Endothelial cell of umbilical vein (primary cell): Measurements from ENCODE around the gene CCDC183. TPM values are rescaled to one million over a fixed set of nuclear protein-coding genes. Genes with fewer than 3 reads are reported as not detected.
"Not testable (repeated sequence)": the region's sequence is repeated elsewhere in the genome, so short reads cannot be mapped to it uniquely, and the experiment has no call there.

Experiments used
- BruUV-seq: library from RNA; stranded (reverse); fragments of 400-500 nt; replicated peaks from 2 replicates; lab custom pipeline; 2021; lab: Mats Ljungman, UMichigan
- CTCF ChIA-PET: fragments of 300-600, 350-600 bp; sonication (Branson Sonifier 250); formaldehyde crosslinking; loops from one replicate; lab custom pipeline; 2021; ENCODE audit warnings: antibody characterized with exemption, inconsistent platforms; lab: Charles Lee
- POLR2A ChIA-PET: fragments of 300-600, 350-600 bp; sonication (Branson Sonifier 250); formaldehyde crosslinking; loops from one replicate; lab custom pipeline; 2021; ENCODE audit warnings: antibody characterized with exemption, inconsistent platforms; lab: Charles Lee
- DNase-seq: peaks from one replicate; pipeline ENCODE4 v3.0.0-alpha.2; 2011; ENCODE audit warnings: low read depth, low spot score
- FAIRE-seq: peaks from 2 replicates; lab custom pipeline; 2011; peaks lifted over from hg19 to GRCh38; lab: Jason Lieb, UNC
- H2AFZ ChIP-seq: 2 replicates; pipeline ENCODE4 v1.6.0; 2012; ENCODE audit warnings: low read depth, low read length, control low read depth, inconsistent platforms
- H3K27ac ChIP-seq: 2 replicates; pipeline ENCODE4 v1.5.1; 2011; ENCODE audit warnings: low read depth, mild to moderate bottlenecking, control low read depth, low read length, moderate library complexity; ENCODE audit not compliant: insufficient read depth
- H3K27me3 ChIP-seq, 2 experiments: 2 replicates each; pipeline versions ENCODE4 v1.6.0 to v1.6.1; 2011; ENCODE audit warnings: low read length in 2 of 2, mixed read lengths in 1 of 2; ENCODE audit not compliant: control insufficient read depth in 2 of 2, insufficient read depth in 2 of 2
- H3K36me3 ChIP-seq, 2 experiments: 2 replicates in 1 of 2; 3 replicates in 1 of 2; pipeline ENCODE4 v1.5.1; 2011; ENCODE audit warnings: low read length in 2 of 2, mild to moderate bottlenecking in 1 of 2, moderate library complexity in 1 of 2; ENCODE audit not compliant: control insufficient read depth in 2 of 2, insufficient read depth in 2 of 2; ENCODE audit errors: extremely low read depth in 1 of 2
- H3K4me1 ChIP-seq: 3 replicates; pipeline ENCODE4 v1.5.1; 2011; ENCODE audit warnings: mild to moderate bottlenecking, low read length; ENCODE audit not compliant: control insufficient read depth, insufficient read depth; ENCODE audit errors: extremely low read depth
- H3K4me2 ChIP-seq: 2 replicates; pipeline ENCODE4 v1.6.1; 2011; ENCODE audit warnings: low read length, control low read depth, mixed read lengths; ENCODE audit not compliant: insufficient read depth
- H3K4me3 ChIP-seq, 3 experiments: fragments of 200-600 bp in 1 of 3; sonication (generic), shearing (Covaris generic) in 1 of 3; replicated peaks in 1 of 3; 2 replicates each; pipeline ENCODE4 v1.5.1; 2011 to 2016; ENCODE audit warnings: control low read depth in 3 of 3, low read length in 3 of 3, mild to moderate bottlenecking in 2 of 3, inconsistent platforms in 1 of 3, low read depth in 1 of 3, moderate library complexity in 1 of 3; ENCODE audit not compliant: insufficient read depth in 1 of 3
- H3K79me2 ChIP-seq: 2 replicates; pipeline ENCODE4 v1.6.0; 2012; ENCODE audit warnings: low read length, inconsistent platforms; ENCODE audit not compliant: control insufficient read depth, insufficient read depth
- H3K9ac ChIP-seq: replicated peaks from 2 replicates; pipeline ENCODE3; 2011; ENCODE audit warnings: low read length, control low read depth; ENCODE audit not compliant: insufficient read depth; ENCODE audit errors: extremely low read depth
- H3K9me1 ChIP-seq: replicated peaks from 3 replicates; pipeline ENCODE4 v1.6.0; 2011; ENCODE audit warnings: mild to moderate bottlenecking, low read length; ENCODE audit not compliant: control insufficient read depth, insufficient read depth; ENCODE audit errors: extremely low read depth
- H3K9me3 ChIP-seq: replicated peaks from 2 replicates; pipeline ENCODE4 v1.5.1; 2012; ENCODE audit warnings: low read length, inconsistent platforms; ENCODE audit not compliant: control insufficient read depth, insufficient read depth
- H4K20me1 ChIP-seq: replicated peaks from 2 replicates; pipeline ENCODE3; 2011; ENCODE audit warnings: mild to moderate bottlenecking, low read length; ENCODE audit not compliant: control insufficient read depth, insufficient read depth; ENCODE audit errors: extremely low read depth
- EZH2 ChIP-seq: IDR thresholded peaks from 2 replicates; pipeline ENCODE4 v1.6.1; 2012; ENCODE audit warnings: borderline replicate concordance, low read depth, mild to moderate bottlenecking, moderate library complexity, low read length, inconsistent platforms; ENCODE audit not compliant: severe bottlenecking
- FOS ChIP-seq: IDR thresholded peaks from 2 replicates; pipeline ENCODE4 v1.6.1; 2011; ENCODE audit warnings: mild to moderate bottlenecking, low read length, moderate library complexity, borderline replicate concordance; ENCODE audit not compliant: insufficient read depth
- GATA2 ChIP-seq: IDR thresholded peaks from 2 replicates; pipeline ENCODE4 v1.7.0; 2011; ENCODE audit warnings: low read depth, mild to moderate bottlenecking, moderate library complexity, mixed read lengths, low read length; ENCODE audit not compliant: insufficient read length, insufficient read depth
- JUN ChIP-seq: IDR thresholded peaks from 2 replicates; pipeline ENCODE4 v1.6.1; 2011; ENCODE audit warnings: borderline replicate concordance, low read depth; ENCODE audit not compliant: insufficient read length, insufficient read depth
- MYC ChIP-seq: IDR thresholded peaks from one replicate; pipeline ENCODE4 v1.6.1; 2011; ENCODE audit warnings: mild to moderate bottlenecking, low read depth, low read length
- POLR2A ChIP-seq: IDR thresholded peaks from 2 replicates; pipeline ENCODE4 v1.6.1; 2012; ENCODE audit warnings: low read depth, mild to moderate bottlenecking, control low read depth, low read length
- dilution Hi-C: fragments of 300-500 bp; cut with MboI; formaldehyde crosslinking; loops from one replicate; pipeline ENCODE4 v1.15.0; 2019; ENCODE audit warnings: low sequenced_read_pairs; ENCODE audit not compliant: extremely low pct_ligation_motif_present
- intact Hi-C: fragments of 100-400 bp; cut with micrococcal nuclease; formaldehyde crosslinking; loops from one replicate; pipeline ENCODE4 v1.10.0; 2022
- polyA plus RNA-seq, 4 experiments: library from polyadenylated mRNA; depleted of rRNA in 3 of 4; stranded (reverse) in 3 of 4; unstranded in 1 of 4; fragments of >200 nt; gene quantifications; 2 replicates each; pipeline versions ENCODE4 v1.2.1 to v1.2.3, GENCODE V29; 2011 to 2012; ENCODE audit warnings: missing spikeins in 1 of 4
- total RNA-seq: library from RNA; stranded (reverse); gene quantifications from 2 replicates; pipeline ENCODE4 v1.2.3, GENCODE V29; 2021
- TF ChIP-seq, protein P1 (sequence below), 2 donors: IDR thresholded peaks; 1 replicate in 1 of 2; 2 replicates in 1 of 2; pipeline ENCODE4 v1.5.1; 2011; ENCODE audit warnings: low read length in 2 of 2, mild to moderate bottlenecking in 2 of 2, moderate library complexity in 2 of 2, control low read depth in 1 of 2, inconsistent platforms in 1 of 2, low read depth in 1 of 2; ENCODE audit not compliant: insufficient read depth in 1 of 2; ENCODE audit errors: extremely low read depth in 1 of 2
- TF ChIP-seq, protein P2 (sequence below): IDR thresholded peaks from 2 replicates; pipeline ENCODE4 v1.6.1; 2011; ENCODE audit not compliant: insufficient read depth, insufficient read length

Gene CCDC183
- total and polyA plus RNA-seq, 2 donors (not counting 3 experiments of a cell fraction or from before 2014, with no cell fraction given) = 0.50 TPM; not detected in 1

DNA sequence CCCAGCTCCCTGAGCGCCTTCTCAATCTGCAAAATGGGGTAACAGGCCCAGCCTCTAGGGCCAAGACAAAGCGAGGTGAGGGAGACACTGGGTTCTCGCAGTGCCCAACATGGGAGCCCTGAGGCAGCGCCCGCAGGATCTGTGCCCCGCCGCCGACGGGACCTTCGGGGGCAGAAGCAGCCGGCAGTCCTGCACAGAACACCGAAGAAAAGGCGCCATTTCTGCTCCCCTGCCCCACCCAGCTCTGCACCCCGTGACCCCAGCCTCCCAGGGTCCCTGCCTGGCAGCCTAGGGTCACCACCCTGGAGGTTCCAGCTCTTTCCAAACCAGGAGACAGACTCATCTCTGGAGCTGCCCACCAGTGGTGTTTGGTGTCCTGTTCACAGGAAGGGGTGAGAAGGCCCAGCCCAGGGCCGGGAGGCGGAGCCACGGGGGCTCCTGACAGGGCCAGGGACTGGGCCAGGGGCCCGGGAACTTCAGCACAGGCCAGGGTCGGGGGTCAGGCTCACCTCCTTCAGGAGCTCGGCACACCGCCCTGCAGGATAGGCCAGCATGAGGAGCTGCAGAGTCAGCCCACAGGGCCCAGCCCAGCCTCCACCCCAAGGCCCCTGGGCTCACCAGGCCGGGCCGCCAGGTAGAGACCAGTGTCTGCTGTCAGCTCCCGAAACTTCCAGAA, 41.4 kb upstream of the CCDC183 start:
- H3K79me2 ChIP-seq = no peaks in the 10 kb centered on the region
- H3K9me1 ChIP-seq = no peaks in the 10 kb centered on the region
- H3K9me3 ChIP-seq = no peaks in the 10 kb centered on the region
- H3K9ac ChIP-seq = no peak overlapping the region
- dilution Hi-C loops = no loop called here
- no TSS peak for BruUV-seq
- TF ChIP-seq GATA2 (no peak), EZH2 (no peak), JUN (no peak), MYC (no peak), FOS (no peak), POLR2A (no peak)
- TF ChIP-seq, protein P1, sequence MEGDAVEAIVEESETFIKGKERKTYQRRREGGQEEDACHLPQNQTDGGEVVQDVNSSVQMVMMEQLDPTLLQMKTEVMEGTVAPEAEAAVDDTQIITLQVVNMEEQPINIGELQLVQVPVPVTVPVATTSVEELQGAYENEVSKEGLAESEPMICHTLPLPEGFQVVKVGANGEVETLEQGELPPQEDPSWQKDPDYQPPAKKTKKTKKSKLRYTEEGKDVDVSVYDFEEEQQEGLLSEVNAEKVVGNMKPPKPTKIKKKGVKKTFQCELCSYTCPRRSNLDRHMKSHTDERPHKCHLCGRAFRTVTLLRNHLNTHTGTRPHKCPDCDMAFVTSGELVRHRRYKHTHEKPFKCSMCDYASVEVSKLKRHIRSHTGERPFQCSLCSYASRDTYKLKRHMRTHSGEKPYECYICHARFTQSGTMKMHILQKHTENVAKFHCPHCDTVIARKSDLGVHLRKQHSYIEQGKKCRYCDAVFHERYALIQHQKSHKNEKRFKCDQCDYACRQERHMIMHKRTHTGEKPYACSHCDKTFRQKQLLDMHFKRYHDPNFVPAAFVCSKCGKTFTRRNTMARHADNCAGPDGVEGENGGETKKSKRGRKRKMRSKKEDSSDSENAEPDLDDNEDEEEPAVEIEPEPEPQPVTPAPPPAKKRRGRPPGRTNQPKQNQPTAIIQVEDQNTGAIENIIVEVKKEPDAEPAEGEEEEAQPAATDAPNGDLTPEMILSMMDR (IDR thresholded peaks at IDR 0.05; ENCODE audit: extremely low read depth in 1 of 2, insufficient read depth in 1 of 2, low read depth in 1 of 2, low read length in 2 of 2) = no peak
- TF ChIP-seq, protein P2, sequence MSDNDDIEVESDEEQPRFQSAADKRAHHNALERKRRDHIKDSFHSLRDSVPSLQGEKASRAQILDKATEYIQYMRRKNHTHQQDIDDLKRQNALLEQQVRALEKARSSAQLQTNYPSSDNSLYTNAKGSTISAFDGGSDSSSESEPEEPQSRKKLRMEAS = no peak
- no peak overlapping the region for H3K4me3 ChIP-seq
- DNase-seq (no peak), FAIRE-seq (no peak)
- H4K20me1 ChIP-seq = no peaks in the 10 kb centered on the region
- ChIA-PET POLR2A (no interaction called here), CTCF (interaction anchor here (0.6 to 1.5 kb wide), 4 partner anchors 9 to 27 kb away, joined by 3 to 5 read pairs (median 4); partner anchors contain the start of gene LCN10)
- H3K27ac ChIP-seq = no peak overlapping the region
- H3K4me1 ChIP-seq = no peaks in the 10 kb centered on the region
- no peak overlapping the region for H3K4me2 ChIP-seq
- intact Hi-C loops = no loop called here
- no peak overlapping the region for H2AFZ ChIP-seq
- no peaks in the 10 kb centered on the region for H3K36me3 ChIP-seq
- peaks cover 3 to 5% of the 10 kb centered on the region in 2 experiments for H3K27me3 ChIP-seq

DNA sequence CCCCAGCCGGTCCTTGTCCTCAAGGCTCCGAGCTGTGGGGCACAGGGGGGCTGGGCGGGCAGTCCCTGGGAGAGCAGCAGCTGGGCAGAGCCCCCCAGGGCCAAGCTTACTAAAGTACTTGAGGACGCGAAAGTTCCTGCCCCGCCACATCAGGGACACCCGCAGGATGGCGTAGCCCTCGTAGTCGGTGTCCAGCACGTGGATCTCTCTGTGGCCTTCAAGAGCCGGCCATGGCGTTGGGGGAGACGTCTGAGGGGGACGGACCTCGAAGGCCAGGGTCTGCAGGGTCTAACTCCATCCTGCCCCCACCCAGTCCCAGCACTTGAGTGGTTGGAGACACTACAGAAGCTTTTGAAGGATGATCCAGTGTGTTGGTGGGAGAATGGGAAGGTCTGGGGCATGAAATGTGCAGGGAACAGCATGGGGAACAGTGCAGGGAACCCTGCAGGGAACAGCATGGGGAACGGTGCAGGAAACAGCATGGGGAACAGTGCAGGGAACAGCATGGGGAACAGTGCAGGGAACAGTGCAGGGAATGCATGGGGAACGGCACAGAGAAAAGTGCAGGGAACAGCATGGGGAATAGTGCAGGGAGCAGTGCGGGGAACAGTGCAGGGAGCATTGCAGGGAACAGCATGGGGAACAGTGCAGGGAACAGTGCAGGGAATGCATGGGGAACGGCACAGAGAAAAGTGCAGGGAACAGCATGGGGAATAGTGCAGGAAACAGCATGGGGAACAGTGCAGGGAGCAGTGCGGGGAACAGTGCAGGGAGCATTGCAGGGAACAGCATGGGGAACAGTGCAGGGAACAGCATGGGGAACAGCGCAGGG, 40.6 kb upstream of the CCDC183 start:
- H3K4me3 ChIP-seq, H3K79me2 ChIP-seq, BruUV-seq, DNase-seq, intact Hi-C loops, H3K9me1 ChIP-seq, H3K4me1 ChIP-seq, H3K4me2 ChIP-seq, POLR2A ChIA-PET, H3K9me3 ChIP-seq, H3K27ac ChIP-seq, H3K36me3 ChIP-seq, H2AFZ ChIP-seq, dilution Hi-C loops, H3K27me3 ChIP-seq, H4K20me1 ChIP-seq, FAIRE-seq, H3K9ac ChIP-seq: not testable (repeated sequence)
- CTCF ChIA-PET = interaction anchor here (0.6 to 1.5 kb wide), 4 partner anchors 8 to 28 kb away, joined by 3 to 5 read pairs (median 4); partner anchors contain the start of gene LCN10
